ENCODE data around the gene NHLRC4.
A peak's percentile ranks its signal among the peaks of the same experiment; 100 is the strongest.

NHLRC4 gene

DNA sequence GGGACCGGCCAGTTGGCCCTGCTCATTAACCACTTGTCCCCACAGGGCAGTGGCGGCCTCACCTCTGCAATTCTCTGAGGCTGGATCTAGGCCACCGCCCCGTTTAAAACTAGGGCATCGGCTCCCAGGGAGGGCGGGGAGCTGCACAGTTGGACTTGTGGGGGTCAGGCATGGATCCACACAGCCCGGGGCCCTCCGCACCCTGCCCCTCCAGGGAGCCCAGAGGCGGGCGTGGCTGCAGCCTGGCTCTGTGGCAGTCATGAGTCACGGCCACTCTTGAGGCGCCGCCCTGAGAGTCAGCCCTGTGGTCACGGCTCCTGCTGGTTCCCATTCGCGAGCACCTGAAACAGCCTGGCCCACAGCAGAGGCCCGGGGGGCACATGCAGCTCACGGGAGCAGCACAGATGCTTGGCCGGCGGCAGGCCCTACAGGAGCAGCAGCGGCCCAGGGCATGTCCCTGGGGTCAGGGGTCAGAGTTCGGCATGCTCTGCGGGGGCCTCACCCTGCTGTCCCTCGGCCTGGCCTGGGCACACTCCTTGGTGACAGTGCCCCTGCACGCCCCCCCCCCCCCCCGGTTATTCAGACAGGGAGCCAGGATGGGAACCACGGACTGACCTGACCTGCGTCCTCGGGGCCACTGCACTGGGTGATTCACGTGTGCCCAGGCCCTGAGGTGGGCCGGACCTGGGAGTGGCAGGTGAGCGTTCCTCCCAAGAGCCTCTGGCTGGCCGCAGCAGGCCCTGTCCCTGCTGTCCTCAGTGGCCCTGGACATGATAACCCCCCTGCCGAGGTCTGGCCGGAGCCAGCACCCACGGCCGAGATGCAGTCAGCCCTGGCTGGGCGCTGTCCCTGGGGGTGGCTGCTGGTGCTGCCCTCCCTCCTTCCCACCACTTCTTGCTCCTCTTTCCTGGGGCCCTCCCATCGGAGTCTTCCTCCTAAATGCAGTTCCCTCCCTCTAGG is 31.1 kb upstream of the NHLRC4 start:
- TF ChIP-seq, protein P1, sequence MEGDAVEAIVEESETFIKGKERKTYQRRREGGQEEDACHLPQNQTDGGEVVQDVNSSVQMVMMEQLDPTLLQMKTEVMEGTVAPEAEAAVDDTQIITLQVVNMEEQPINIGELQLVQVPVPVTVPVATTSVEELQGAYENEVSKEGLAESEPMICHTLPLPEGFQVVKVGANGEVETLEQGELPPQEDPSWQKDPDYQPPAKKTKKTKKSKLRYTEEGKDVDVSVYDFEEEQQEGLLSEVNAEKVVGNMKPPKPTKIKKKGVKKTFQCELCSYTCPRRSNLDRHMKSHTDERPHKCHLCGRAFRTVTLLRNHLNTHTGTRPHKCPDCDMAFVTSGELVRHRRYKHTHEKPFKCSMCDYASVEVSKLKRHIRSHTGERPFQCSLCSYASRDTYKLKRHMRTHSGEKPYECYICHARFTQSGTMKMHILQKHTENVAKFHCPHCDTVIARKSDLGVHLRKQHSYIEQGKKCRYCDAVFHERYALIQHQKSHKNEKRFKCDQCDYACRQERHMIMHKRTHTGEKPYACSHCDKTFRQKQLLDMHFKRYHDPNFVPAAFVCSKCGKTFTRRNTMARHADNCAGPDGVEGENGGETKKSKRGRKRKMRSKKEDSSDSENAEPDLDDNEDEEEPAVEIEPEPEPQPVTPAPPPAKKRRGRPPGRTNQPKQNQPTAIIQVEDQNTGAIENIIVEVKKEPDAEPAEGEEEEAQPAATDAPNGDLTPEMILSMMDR (IDR thresholded peaks at IDR 0.05; ENCODE audit: low read depth, low read length): no peak
- no peak for DNase-seq
- H3K4me1 ChIP-seq: no peaks in the 10 kb centered on the region
- no peaks in the 10 kb centered on the region for H3K27me3 ChIP-seq
- H3K4me3 ChIP-seq (ENCODE audit: low read depth, low read length): no peak overlapping the region
- H3K9me3 ChIP-seq: no peaks in the 10 kb centered on the region
- peaks cover 60% of the 10 kb centered on the region for H3K36me3 ChIP-seq

DNA sequence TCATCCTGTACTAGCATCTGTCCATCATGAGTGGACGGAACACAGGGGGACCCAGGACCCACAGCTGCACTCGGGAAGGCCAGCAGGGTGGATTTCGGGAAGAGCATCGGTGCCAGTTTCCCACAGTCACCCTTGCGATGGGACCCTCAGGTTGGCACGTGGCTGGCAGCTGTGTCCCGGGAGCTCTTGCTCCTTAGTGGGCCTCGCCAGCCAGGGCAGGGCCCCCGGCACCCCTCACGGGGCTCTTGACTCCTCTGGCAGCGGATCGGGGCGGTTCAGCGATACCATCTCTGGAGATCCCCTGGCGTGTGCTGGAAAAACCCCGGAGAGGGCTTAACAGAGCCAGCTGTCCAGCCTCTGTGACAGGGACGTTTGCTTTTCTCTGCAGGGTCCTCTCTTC is 30.1 kb upstream of the NHLRC4 start:
- DNase-seq: no peak
- Histone ChIP-seq H3K9me3 (no peaks in the 10 kb centered on the region), H3K4me1 (no peaks in the 10 kb centered on the region), H3K4me3 (ENCODE audit: low read depth, low read length) (no peak overlapping the region), H3K36me3 (peaks cover 62% of the 10 kb centered on the region), H3K27me3 (no peaks in the 10 kb centered on the region)
- TF ChIP-seq, protein P1 (IDR thresholded peaks at IDR 0.05; ENCODE audit: low read depth, low read length): no peak

DNA sequence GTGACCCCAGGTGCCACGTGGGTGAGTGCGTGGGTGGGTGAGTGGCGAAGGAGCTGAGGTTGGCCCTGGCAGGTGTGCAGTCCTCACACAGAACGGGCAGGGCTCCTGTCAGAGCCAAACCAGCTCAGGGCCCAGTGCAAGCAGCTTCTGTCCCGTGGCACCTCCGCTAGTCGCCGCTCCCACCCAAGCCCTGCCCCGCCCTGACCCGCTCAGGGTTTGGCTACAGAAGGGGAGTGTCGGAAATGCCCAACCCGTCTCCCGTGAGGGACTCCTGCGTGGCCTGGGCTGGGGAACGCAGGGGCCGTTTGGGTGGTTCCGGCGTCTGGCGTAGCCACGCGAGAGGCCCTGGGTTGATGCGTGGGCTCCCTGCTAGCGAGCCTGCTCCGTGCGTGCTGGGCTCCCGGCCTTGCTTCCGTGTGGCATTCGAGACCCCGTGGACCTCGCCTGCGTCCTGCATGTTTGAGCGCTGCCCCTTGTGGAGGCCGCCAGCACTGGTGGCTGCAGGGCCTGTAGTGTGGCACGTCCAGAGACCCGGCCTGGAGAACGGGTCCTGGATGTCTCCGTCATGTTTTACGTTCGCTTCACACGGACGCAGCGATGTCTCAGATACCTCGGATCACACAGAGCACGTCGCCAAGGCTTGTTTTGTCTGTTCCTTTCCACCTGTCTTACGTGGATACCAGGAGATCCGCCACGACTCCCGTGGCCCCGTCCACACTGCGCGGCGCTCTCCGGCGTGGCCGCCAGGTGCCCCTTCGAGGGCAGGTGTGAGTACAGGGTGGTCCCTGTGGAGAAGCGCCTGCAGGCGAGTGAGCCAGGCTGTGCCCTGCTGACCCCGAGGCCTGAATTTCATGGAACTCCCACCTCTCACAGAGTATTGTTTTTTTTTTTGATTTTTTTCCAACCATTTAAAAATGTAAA is 29.1 kb upstream of the NHLRC4 start:
- no peak for DNase-seq
- H3K4me3 ChIP-seq (ENCODE audit: low read depth, low read length): no peak overlapping the region
- no peaks in the 10 kb centered on the region for H3K27me3 ChIP-seq
- peaks cover 62% of the 10 kb centered on the region for H3K36me3 ChIP-seq
- TF ChIP-seq, protein P1 (IDR thresholded peaks at IDR 0.05; ENCODE audit: low read depth, low read length): 0 out of 2 replicates have a peak, but pooled peaks have one; percentile 3
- no peaks in the 10 kb centered on the region for H3K4me1 ChIP-seq
- H3K9me3 ChIP-seq: no peaks in the 10 kb centered on the region

DNA sequence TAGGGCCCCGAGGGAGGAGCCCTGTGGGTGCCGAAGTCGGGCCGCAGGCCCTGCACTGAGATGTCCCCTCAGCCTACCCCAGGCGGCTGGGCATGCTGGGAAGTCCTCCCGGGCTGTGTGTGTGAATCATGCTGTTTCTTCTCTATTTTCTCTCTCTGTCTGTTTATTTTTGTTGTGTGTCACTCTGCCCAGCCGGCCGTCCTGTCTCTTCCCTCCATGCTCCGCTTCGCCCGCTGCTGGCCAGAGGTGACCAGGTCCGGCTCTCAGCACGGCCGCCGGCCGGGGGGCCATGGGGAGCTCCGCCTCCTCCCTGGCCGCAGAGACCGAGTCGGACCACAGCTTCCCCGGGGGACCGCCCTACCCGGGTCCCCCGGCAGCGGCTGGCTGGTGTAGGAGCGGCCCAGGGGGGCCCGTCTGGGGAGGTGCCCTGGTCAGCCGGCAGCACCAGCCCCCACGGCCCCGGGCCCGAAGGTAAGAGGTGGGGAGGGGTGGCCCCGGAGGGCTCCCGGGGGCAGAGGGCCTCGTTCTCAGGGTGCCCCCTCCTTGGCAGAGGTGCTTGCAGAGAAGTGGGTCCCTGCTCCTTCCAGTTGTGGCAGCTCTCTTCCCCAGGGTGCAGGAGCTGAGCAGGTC is 26.8 kb upstream of the NHLRC4 start:
- Histone ChIP-seq H3K4me3 (ENCODE audit: low read depth, low read length) (no peak overlapping the region), H3K36me3 (peaks cover 50% of the 10 kb centered on the region), H3K27me3 (no peaks in the 10 kb centered on the region), H3K4me1 (peaks cover 9% of the 10 kb centered on the region), H3K9me3 (no peaks in the 10 kb centered on the region; the same call in 1 of the 2 replicates)
- DNase-seq: no peak
- TF ChIP-seq, protein P1 (IDR thresholded peaks at IDR 0.05; ENCODE audit: low read depth, low read length): no peak

DNA sequence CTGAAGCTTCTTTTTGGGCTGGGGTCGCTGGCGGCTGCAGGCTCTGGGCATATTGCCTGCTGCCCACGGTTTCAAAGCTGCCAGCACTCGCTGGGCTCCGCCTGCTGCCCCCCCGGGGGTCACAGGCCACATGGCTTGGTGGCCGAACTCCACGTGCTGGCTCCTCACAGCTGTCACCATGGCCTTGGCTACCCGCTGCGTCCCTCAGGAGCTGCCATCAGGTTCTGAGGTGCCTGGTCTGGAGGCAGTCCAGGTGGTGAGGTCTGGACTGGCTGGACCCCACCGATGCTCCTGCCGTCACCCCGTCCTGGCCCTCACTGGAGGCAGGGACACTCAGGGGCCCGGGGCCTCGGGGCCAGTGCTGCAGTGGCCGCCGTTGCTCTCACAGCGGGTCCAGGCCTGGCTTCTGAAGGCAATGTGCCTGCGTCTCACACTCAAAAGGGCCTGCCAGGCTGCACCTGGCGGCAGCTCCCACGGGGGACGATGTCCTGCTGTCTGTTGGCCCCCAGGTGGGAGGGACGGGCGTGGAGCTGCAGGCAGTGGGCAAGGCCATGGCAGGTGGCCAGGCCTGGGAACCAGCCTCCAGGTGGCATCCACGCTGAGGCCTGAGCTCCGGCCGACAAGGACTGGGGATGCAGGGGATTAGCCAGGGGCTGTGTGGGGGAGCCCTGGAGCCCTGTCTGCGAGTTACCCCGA is 26.0 kb upstream of the NHLRC4 start:
- Histone ChIP-seq H3K4me3 (ENCODE audit: low read depth, low read length) (no peak overlapping the region), H3K27me3 (no peaks in the 10 kb centered on the region), H3K4me1 (peaks cover 9% of the 10 kb centered on the region), H3K36me3 (peaks cover 42% of the 10 kb centered on the region), H3K9me3 (no peaks in the 10 kb centered on the region; the same call in 1 of the 2 replicates)
- TF ChIP-seq, protein P1 (IDR thresholded peaks at IDR 0.05; ENCODE audit: low read depth, low read length): no peak
- no peak for DNase-seq

All from BE2C (cell line).